ENCODE data around the gene MYO15B.

- TF ChIP-seq EZH2 (IDR thresholded peaks at IDR 0.05; ENCODE audit: insufficient read depth, poor library complexity, severe bottlenecking) (no peak), EZH2phosphoT487 (IDR thresholded peaks at IDR 0.05; ENCODE audit: insufficient read depth, low read depth) (no peak)
Observed at GRCh38 chr17:75645501-75645888, 57.9 kb downstream of the MYO15B start.
